DND-41 (cell line): ENCODE measurements around the gene NBEAL2.
A peak's percentile ranks its signal among the peaks of the same experiment; 100 is the strongest.

Experiments used
- ATAC-seq: fragments of 200-7000 bp; cut with Tn5 transposase; 3 replicates; pipeline ENCODE4 v1.9.1; 2021; ENCODE audit warnings: low read depth; ENCODE audit not compliant: insufficient read depth
- DNase-seq: peaks from one replicate; pipeline ENCODE4 v3.0.0-alpha.2; 2020
- H2AFZ ChIP-seq: 2 replicates; pipeline ENCODE4 v1.6.0; 2012; ENCODE audit warnings: low read depth, low read length
- H3K27ac ChIP-seq: 2 replicates; pipeline ENCODE4 v1.5.1; 2012; ENCODE audit warnings: low read length, inconsistent platforms
- H3K27me3 ChIP-seq: fragments of 200-600 bp; sonication (generic); 2 replicates; pipeline ENCODE4 v1.6.0; 2012; ENCODE audit warnings: low read length, mild to moderate bottlenecking, inconsistent platforms; ENCODE audit not compliant: insufficient read depth, poor library complexity
- H3K36me3 ChIP-seq: 2 replicates; pipeline ENCODE4 v1.5.1; 2012; ENCODE audit warnings: low read length, inconsistent platforms; ENCODE audit not compliant: insufficient read depth
- H3K4me1 ChIP-seq: 2 replicates; pipeline ENCODE4 v1.5.1; 2012; ENCODE audit warnings: mild to moderate bottlenecking, low read length; ENCODE audit not compliant: insufficient read depth
- H3K4me2 ChIP-seq: 2 replicates; pipeline ENCODE4 v1.6.0; 2012; ENCODE audit warnings: mild to moderate bottlenecking, moderate library complexity, low read length, inconsistent platforms; ENCODE audit not compliant: insufficient read depth
- H3K4me3 ChIP-seq, 2 experiments: fragments of 200-600 bp in 1 of 2; shearing (Covaris generic) in 1 of 2; 2 replicates each; pipeline ENCODE4 v1.5.1; 2012 to 2016; ENCODE audit warnings: inconsistent platforms in 2 of 2, low read length in 2 of 2, mild to moderate bottlenecking in 2 of 2, low read depth in 1 of 2, moderate library complexity in 1 of 2
- H3K79me2 ChIP-seq: 2 replicates; pipeline ENCODE4 v1.6.0; 2012; ENCODE audit warnings: low read length, inconsistent platforms; ENCODE audit not compliant: insufficient read depth
- H3K9ac ChIP-seq: 2 replicates; pipeline ENCODE4 v1.6.0; 2012; ENCODE audit warnings: low read depth, mild to moderate bottlenecking, inconsistent platforms, low read length, moderate library complexity
- H3K9me3 ChIP-seq: 2 replicates; pipeline ENCODE4 v1.5.1; 2012; ENCODE audit warnings: low read length, moderate library complexity, mild to moderate bottlenecking, inconsistent platforms; ENCODE audit not compliant: insufficient read depth, severe bottlenecking
- H4K20me1 ChIP-seq: 2 replicates; pipeline ENCODE4 v1.6.0; 2012; ENCODE audit warnings: low read length; ENCODE audit not compliant: insufficient read depth
- EZH2 ChIP-seq: IDR thresholded peaks from 3 replicates; pipeline ENCODE4 v1.6.1; 2012; ENCODE audit warnings: borderline replicate concordance, low read depth, mild to moderate bottlenecking, moderate library complexity, low read length, inconsistent platforms; ENCODE audit not compliant: severe bottlenecking
- TF ChIP-seq, protein P1 (sequence below): IDR thresholded peaks from 2 replicates; pipeline ENCODE4 v1.5.1; 2012; ENCODE audit warnings: borderline replicate concordance, low read length, moderate library complexity, mild to moderate bottlenecking; ENCODE audit not compliant: poor library complexity, severe bottlenecking; ENCODE audit errors: extremely low read depth

Gene NBEAL2

DNA sequence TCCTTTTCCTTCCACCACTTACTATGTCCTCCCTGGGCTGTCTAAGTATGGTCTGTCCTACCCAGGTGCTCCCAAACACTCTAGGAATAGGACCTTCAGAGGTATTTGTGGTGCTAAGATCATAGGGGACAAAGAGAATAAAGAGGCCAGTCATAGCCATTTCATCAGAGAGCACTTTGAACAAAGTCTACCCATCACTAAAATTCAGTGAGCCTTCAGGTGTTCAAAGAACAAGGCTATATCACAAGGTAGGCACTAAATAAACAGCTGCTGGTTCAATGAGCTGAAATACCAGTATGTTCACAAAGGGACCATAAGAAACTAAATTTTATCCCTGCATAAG, 38.8 kb downstream of the NBEAL2 start:
- peak overlapping the region; percentile 97 for H3K27ac ChIP-seq
- DNase-seq (no peak), ATAC-seq (no peak; the same call in 2 of the 3 replicates)
- H3K9me3 ChIP-seq, result no peaks in the 10 kb centered on the region
- H4K20me1 ChIP-seq, result no peaks in the 10 kb centered on the region
- no peak for TF ChIP-seq EZH2
- TF ChIP-seq, protein P1, sequence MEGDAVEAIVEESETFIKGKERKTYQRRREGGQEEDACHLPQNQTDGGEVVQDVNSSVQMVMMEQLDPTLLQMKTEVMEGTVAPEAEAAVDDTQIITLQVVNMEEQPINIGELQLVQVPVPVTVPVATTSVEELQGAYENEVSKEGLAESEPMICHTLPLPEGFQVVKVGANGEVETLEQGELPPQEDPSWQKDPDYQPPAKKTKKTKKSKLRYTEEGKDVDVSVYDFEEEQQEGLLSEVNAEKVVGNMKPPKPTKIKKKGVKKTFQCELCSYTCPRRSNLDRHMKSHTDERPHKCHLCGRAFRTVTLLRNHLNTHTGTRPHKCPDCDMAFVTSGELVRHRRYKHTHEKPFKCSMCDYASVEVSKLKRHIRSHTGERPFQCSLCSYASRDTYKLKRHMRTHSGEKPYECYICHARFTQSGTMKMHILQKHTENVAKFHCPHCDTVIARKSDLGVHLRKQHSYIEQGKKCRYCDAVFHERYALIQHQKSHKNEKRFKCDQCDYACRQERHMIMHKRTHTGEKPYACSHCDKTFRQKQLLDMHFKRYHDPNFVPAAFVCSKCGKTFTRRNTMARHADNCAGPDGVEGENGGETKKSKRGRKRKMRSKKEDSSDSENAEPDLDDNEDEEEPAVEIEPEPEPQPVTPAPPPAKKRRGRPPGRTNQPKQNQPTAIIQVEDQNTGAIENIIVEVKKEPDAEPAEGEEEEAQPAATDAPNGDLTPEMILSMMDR, result no peak
- H2AFZ ChIP-seq, result no peak overlapping the region
- H3K9ac ChIP-seq, result peak overlapping the region; percentile 61
- peaks cover 91% of the 10 kb centered on the region for H3K4me1 ChIP-seq
- H3K27me3 ChIP-seq, result no peaks in the 10 kb centered on the region
- H3K36me3 ChIP-seq, result peaks cover 44% of the 10 kb centered on the region
- H3K79me2 ChIP-seq, result peaks cover 54% of the 10 kb centered on the region
- no peak overlapping the region; a peak in 1 of 4 replicates for H3K4me3 ChIP-seq
- peak overlapping the region; percentile 46 for H3K4me2 ChIP-seq

DNA sequence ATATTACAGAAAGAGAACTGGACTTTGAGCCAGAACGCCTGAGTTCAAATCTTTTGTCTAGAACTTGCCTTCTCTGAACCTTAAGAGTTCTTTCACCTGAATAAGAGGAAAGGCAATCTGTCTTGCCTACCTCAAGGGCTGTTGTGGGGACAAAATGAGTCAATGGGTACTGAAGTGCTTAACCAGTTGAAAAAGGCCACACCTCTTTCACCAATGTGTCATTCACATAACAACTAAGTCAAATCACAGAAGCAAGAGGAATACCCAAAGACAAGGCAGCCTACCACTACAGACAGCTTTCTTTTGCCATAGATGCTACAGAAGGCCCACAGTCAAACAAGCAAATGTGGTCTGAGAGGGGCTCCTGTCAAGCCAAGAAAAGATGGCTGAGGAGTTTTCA, 39.7 kb downstream of the NBEAL2 start:
- Histone ChIP-seq H3K27me3 (no peaks in the 10 kb centered on the region), H4K20me1 (no peaks in the 10 kb centered on the region), H3K4me1 (peaks cover 85% of the 10 kb centered on the region), H3K9ac (no peak overlapping the region; the same call in 1 of the 2 replicates), H3K36me3 (peaks cover 37% of the 10 kb centered on the region), H3K4me3 (no peak overlapping the region), H3K27ac (peak overlapping the region; percentile 97), H3K79me2 (peaks cover 59% of the 10 kb centered on the region), H3K4me2 (no peak overlapping the region), H3K9me3 (no peaks in the 10 kb centered on the region), H2AFZ (no peak overlapping the region)
- ATAC-seq (no peak), DNase-seq (no peak)
- TF ChIP-seq, protein P1, result no peak
- no peak for TF ChIP-seq EZH2

DNA sequence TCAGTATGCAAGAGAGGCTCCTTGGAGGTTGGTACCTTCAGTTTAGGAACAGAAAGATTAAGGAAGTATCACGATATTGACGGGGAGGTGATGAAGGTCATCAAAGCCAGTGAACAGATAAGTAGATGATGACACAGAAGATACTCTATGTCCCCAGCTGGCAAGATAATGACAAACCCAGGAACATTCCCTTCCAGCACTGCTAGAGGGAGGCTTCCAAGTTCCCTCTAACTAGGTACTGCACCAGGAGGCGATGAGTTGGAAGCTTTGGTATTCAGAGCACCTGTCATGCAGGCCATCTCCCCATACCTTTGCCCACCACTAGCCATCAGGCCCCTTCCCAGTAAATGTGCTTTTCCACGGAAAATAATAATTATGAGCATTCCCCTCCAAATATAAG, 40.8 kb downstream of the NBEAL2 start:
- no peak for DNase-seq
- Histone ChIP-seq H3K79me2 (peaks cover 64% of the 10 kb centered on the region), H4K20me1 (no peaks in the 10 kb centered on the region), H3K27me3 (no peaks in the 10 kb centered on the region), H3K4me2 (no peak overlapping the region), H3K27ac (peak overlapping the region; percentile 97), H3K9me3 (no peaks in the 10 kb centered on the region), H3K4me3 (no peak overlapping the region), H2AFZ (no peak overlapping the region), H3K9ac (peak overlapping the region; percentile 1; the same call in 1 of the 2 replicates), H3K36me3 (peaks cover 37% of the 10 kb centered on the region), H3K4me1 (peaks cover 74% of the 10 kb centered on the region)
- ATAC-seq, result no peak
- TF ChIP-seq EZH2, result no peak
- TF ChIP-seq, protein P1, result no peak

DNA sequence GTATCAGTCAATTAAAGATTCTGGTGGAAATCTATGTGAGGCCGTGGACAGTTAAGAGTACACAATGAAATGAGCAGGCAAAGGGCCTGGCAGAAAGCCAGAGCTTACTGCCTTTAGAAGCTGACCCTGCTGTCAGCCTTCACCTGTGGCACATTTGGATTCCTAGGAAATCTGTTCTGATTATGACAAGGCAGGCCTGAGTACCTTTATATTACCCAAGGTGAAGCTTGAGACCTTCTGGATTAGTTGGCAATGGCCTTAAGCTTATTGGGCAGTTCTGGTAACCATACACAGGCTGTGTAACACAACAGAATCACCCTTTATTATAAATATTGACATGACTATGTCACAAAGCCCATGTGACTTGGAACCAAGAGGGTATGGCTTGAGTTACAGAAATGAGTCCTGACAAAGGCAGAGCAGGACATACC, 43.2 kb downstream of the NBEAL2 start:
- Histone ChIP-seq H3K79me2 (peaks cover 68% of the 10 kb centered on the region), H3K9me3 (no peaks in the 10 kb centered on the region), H3K9ac (no peak overlapping the region), H3K36me3 (peaks cover 31% of the 10 kb centered on the region), H3K27ac (peak overlapping the region; percentile 45), H4K20me1 (no peaks in the 10 kb centered on the region), H2AFZ (no peak overlapping the region), H3K4me2 (no peak overlapping the region), H3K4me3 (no peak overlapping the region), H3K27me3 (no peaks in the 10 kb centered on the region), H3K4me1 (peaks cover 51% of the 10 kb centered on the region)
- ATAC-seq (no peak), DNase-seq (no peak)
- TF ChIP-seq EZH2, result no peak
- TF ChIP-seq, protein P1, result no peak
